ENCODE measurements around the gene TPTE2.
"Not testable (repeated sequence)": the region's sequence is repeated elsewhere in the genome, so short reads cannot be mapped to it uniquely, and the experiment has no call there.

TPTE2 gene

GRCh38 chr13:19561127-19561582, at the start of gene TPTE2:
TSS of gene TPTE2 (minus strand) at chr13:19561532. CDS start at chr13:19503234, 58,298 bp downstream.
- not testable (repeated sequence) for DNase-seq (ENCODE audit: low spot score)

GRCh38 chr13:19607523-19608078, 46.3 kb upstream of the TPTE2 start:
- no peak for DNase-seq (ENCODE audit: low spot score)

GRCh38 chr13:19606737-19607136, 45.4 kb upstream of the TPTE2 start:
- no peak for DNase-seq (ENCODE audit: low spot score)

GRCh38 chr13:19606152-19606551, 44.8 kb upstream of the TPTE2 start:
- DNase-seq (ENCODE audit: low spot score): no peak

GRCh38 chr13:19605161-19605955, 44.0 kb upstream of the TPTE2 start:
- no peak for DNase-seq (ENCODE audit: low spot score)

GRCh38 chr13:19604306-19604705, 43.0 kb upstream of the TPTE2 start:
- DNase-seq (ENCODE audit: low spot score): no peak

GRCh38 chr13:19601749-19602725, 40.7 kb upstream of the TPTE2 start:
- DNase-seq (ENCODE audit: low spot score): peak; percentile 29

- no peak for DNase-seq (ENCODE audit: low spot score)
These were observed 36.2 kb upstream of the TPTE2 start for GRCh38 chr13:19597523-19597922.

GRCh38 chr13:19596960-19597361, 35.6 kb upstream of the TPTE2 start:
- DNase-seq (ENCODE audit: low spot score): no peak

- DNase-seq (ENCODE audit: low spot score): no peak
These were observed 34.8 kb upstream of the TPTE2 start for GRCh38 chr13:19596086-19596485.

- DNase-seq (ENCODE audit: low spot score): no peak
These were observed 31.4 kb upstream of the TPTE2 start for GRCh38 chr13:19592657-19593180.

- DNase-seq (ENCODE audit: low spot score): no peak
These were observed 30.5 kb upstream of the TPTE2 start for GRCh38 chr13:19591864-19592263.

- no peak for DNase-seq (ENCODE audit: low spot score)
These were observed 29.1 kb upstream of the TPTE2 start for GRCh38 chr13:19590423-19590822.

- DNase-seq (ENCODE audit: low spot score): no peak
These were observed 28.0 kb upstream of the TPTE2 start for GRCh38 chr13:19589312-19589711.

GRCh38 chr13:19587635-19588300, 26.4 kb upstream of the TPTE2 start:
- DNase-seq (ENCODE audit: low spot score): peak; percentile 59

- DNase-seq (ENCODE audit: low spot score): peak; percentile 87
These were observed 25.7 kb upstream of the TPTE2 start for GRCh38 chr13:19586904-19587634.

GRCh38 chr13:19581675-19582074, 20.3 kb upstream of the TPTE2 start:
- no peak for DNase-seq (ENCODE audit: low spot score)

- DNase-seq (ENCODE audit: low spot score): no peak
These were observed 13.9 kb upstream of the TPTE2 start for GRCh38 chr13:19575230-19575629.

GRCh38 chr13:19573120-19573716, 11.9 kb upstream of the TPTE2 start:
- DNase-seq (ENCODE audit: low spot score): no peak

GRCh38 chr13:19572280-19572679, 10.9 kb upstream of the TPTE2 start:
- DNase-seq (ENCODE audit: low spot score): no peak
